Measurements from ENCODE around the gene ZNF324B.
"Not testable (repeated sequence)": the region's sequence is repeated elsewhere in the genome, so short reads cannot be mapped to it uniquely, and the experiment has no call there.

Gene ZNF324B

DNA sequence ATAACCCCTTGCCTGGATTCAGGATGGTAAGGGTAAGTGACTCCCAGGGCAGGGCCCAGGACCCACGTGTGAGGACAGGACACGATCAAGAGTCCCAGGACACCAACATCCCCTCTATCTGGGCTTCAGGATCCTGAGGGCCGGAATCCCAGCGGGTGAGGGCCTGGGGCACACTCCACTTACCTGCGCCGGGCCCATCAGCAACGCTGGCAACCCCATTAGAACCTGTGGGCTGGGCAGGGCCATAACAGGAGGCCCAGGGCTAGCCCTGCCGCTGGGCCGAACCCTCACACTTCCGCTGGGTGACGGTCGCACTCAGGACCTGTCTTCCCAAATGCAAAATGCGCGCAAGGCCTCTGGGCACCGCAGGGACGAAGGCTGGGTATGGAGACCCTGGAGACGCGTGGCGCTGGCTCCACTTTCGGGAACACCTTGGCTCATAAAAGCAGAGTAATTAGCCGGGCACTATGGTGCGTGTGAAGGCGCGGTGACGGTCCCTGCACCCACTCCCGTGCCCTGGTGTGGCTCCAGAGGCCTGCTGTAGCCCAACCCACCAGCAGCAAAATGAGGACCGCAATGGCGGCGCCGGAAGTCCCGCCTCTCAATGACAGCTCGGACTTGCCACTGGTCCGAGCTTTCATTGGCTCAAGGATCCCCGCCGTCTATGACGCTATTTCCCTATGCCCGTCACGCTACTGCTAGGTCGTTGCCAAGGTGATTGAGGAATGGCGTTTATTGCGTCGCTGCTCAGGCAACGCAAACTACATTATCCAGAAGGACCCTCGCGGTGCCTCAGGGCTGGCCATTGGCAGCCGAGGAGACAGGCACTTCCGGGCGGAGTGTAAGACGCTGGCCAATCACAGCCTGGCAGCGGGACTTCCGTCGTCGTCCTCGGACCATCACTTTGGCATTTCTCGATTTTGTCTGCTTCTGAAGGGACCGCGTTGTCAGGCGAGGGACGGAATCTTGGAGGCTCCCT is 11.6 kb upstream of the ZNF324B start, which contains the start of gene ZNF132:
Gene ZNF132, minus strand, starts transcription at position 578 of the 979 bp plus-strand sequence. Its CDS starts 332 bp downstream, at position 246.
- Histone ChIP-seq H3K9me3 (ENCODE audit: control insufficient read depth, insufficient read depth, low read depth, low read length) (no peaks in the 10 kb centered on the region; the same call in 1 of the 2 replicates), H3K36me3 (ENCODE audit: control insufficient read depth in 2 of 2, insufficient read depth in 1 of 2, low read length in 2 of 2) (no peaks in the 10 kb centered on the region), H3K4me3 (ENCODE audit: low read depth, low read length) (peak within 1 kb of the TSS; percentile 5; the same call in 1 of the 2 replicates), H3K27ac (ENCODE audit: extremely low read depth, low read depth, low read length) (no peak within 1 kb of the TSS), H3K4me1 (ENCODE audit: control insufficient read depth, insufficient read depth, low read length) (no peaks in the 10 kb centered on the region)
- ChIA-PET POLR2A (no interaction called here), CTCF (interaction anchor here (0.7 kb wide), 1 partner anchor 29 kb away, joined by 3 read pairs; no protein-coding TSS in a partner anchor)
- no peak for TF ChIP-seq ZNF513 (tag by site-specific recombination; IDR thresholded peaks at IDR 0.05)
- TF ChIP-seq ZEB2 (tag by site-specific recombination; IDR thresholded peaks at IDR 0.05) = no peak
- TF ChIP-seq ZNF658 (tag by site-specific recombination; IDR thresholded peaks at IDR 0.05) = no peak
- TF ChIP-seq ZNF830 (tag by site-specific recombination; IDR thresholded peaks at IDR 0.05; ENCODE audit: low read depth) = no peak

GRCh38 chr19:58440556-58440955 is 10.9 kb upstream of the ZNF324B start:
- Histone ChIP-seq H3K4me1 (ENCODE audit: control insufficient read depth, insufficient read depth, low read length) (no peaks in the 10 kb centered on the region), H3K9me3 (ENCODE audit: control insufficient read depth, insufficient read depth, low read depth, low read length) (no peaks in the 10 kb centered on the region; the same call in 1 of the 2 replicates), H3K36me3 (ENCODE audit: control insufficient read depth in 2 of 2, insufficient read depth in 1 of 2, low read length in 2 of 2) (no peaks in the 10 kb centered on the region), H3K27ac (ENCODE audit: extremely low read depth, low read depth, low read length) (no peak overlapping the region), H3K4me3 (ENCODE audit: low read depth, low read length) (no peak overlapping the region)
- ChIA-PET CTCF (no interaction called here), POLR2A (no interaction called here)
- TF ChIP-seq ZNF658 (tag by site-specific recombination; IDR thresholded peaks at IDR 0.05) = no peak
- no peak for TF ChIP-seq ZNF221 (tag by site-specific recombination; IDR thresholded peaks at IDR 0.05; ENCODE audit: borderline replicate concordance)
- TF ChIP-seq PRDM10 (tag by site-specific recombination; IDR thresholded peaks at IDR 0.05) = no peak

- H3K4me1 ChIP-seq (ENCODE audit: control insufficient read depth, insufficient read depth, low read length); H3K4me3 ChIP-seq (ENCODE audit: low read depth, low read length); H3K36me3 ChIP-seq (ENCODE audit: control insufficient read depth in 2 of 2, insufficient read depth in 1 of 2, low read length in 2 of 2); H3K27ac ChIP-seq (ENCODE audit: extremely low read depth, low read depth, low read length); H3K9me3 ChIP-seq (ENCODE audit: control insufficient read depth, insufficient read depth, low read depth, low read length): not testable (repeated sequence)
- POLR2A ChIA-PET = interaction anchor here (0.8 to 1.2 kb wide), 3 partner anchors 8 to 146 kb away, joined by 3 read pairs; partner anchors contain the start of genes ZNF324B and ZNF497
- CTCF ChIA-PET = interaction anchor here (0.6 kb wide), 1 partner anchor 1832 kb away, joined by 3 read pairs; no protein-coding TSS in a partner anchor
Measured at GRCh38 chr19:58442986-58443385, 8.4 kb upstream of the ZNF324B start.

GRCh38 chr19:58448860-58449259 is 2.6 kb upstream of the ZNF324B start:
- POLR2A ChIA-PET; H3K36me3 ChIP-seq (ENCODE audit: control insufficient read depth in 2 of 2, insufficient read depth in 1 of 2, low read length in 2 of 2): not testable (repeated sequence)

GRCh38 chr19:58449980-58450379 is 1.4 kb upstream of the ZNF324B start:
- not testable (repeated sequence) for H3K4me1 ChIP-seq (ENCODE audit: control insufficient read depth, insufficient read depth, low read length); H3K4me3 ChIP-seq (ENCODE audit: low read depth, low read length)
- CTCF ChIA-PET = interaction anchor here (0.7 to 1.8 kb wide), 3 partner anchors 14 to 69 kb away, joined by 3 to 6 read pairs (median 4); partner anchors contain the start of gene ZBTB45

More at GRCh38 chr19:58448860-58449259, 2.6 kb upstream of the ZNF324B start:
- H3K9me3 ChIP-seq (ENCODE audit: control insufficient read depth, insufficient read depth, low read depth, low read length); CTCF ChIA-PET; H3K4me3 ChIP-seq (ENCODE audit: low read depth, low read length); H3K27ac ChIP-seq (ENCODE audit: extremely low read depth, low read depth, low read length); H3K4me1 ChIP-seq (ENCODE audit: control insufficient read depth, insufficient read depth, low read length): not testable (repeated sequence)
- TF ChIP-seq ZNF585B (tag by site-specific recombination; IDR thresholded peaks at IDR 0.05) = peak; percentile 98
- peak; percentile 30; the same call in 1 of the 2 replicates for TF ChIP-seq ZNF549 (tag by site-specific recombination; IDR thresholded peaks at IDR 0.05)
- peak; percentile 83 for TF ChIP-seq SETDB1 (IDR thresholded peaks at IDR 0.05; ENCODE audit: insufficient read length, low read length)

More at GRCh38 chr19:58449980-58450379, 1.4 kb upstream of the ZNF324B start:
- H3K9me3 ChIP-seq (ENCODE audit: control insufficient read depth, insufficient read depth, low read depth, low read length); H3K27ac ChIP-seq (ENCODE audit: extremely low read depth, low read depth, low read length): not testable (repeated sequence)
- POLR2A ChIA-PET = interaction anchor here (2.0 to 2.5 kb wide), 2 partner anchors 25 to 42 kb away, joined by 9 to 23 read pairs; partner anchors contain the start of gene ZNF584
- H3K36me3 ChIP-seq (ENCODE audit: control insufficient read depth in 2 of 2, insufficient read depth in 1 of 2, low read length in 2 of 2) = peaks cover 3 to 15% of the 10 kb centered on the region in 2 experiments; a peak in 2 of 3 replicates

Measured in HEK293 (cell line).